ENCODE results near the gene HYCC1. TPM values are rescaled to one million over a fixed set of nuclear protein-coding genes. Genes with fewer than 3 reads are reported as not detected.

The HYCC1 gene
- total and polyA plus RNA-seq, 9 of the 15 experiments (the other 6 are each of a cell fraction or from before 2014, with no cell fraction given), result 11.2 to 40.6 (median 37.9) TPM

DNA sequence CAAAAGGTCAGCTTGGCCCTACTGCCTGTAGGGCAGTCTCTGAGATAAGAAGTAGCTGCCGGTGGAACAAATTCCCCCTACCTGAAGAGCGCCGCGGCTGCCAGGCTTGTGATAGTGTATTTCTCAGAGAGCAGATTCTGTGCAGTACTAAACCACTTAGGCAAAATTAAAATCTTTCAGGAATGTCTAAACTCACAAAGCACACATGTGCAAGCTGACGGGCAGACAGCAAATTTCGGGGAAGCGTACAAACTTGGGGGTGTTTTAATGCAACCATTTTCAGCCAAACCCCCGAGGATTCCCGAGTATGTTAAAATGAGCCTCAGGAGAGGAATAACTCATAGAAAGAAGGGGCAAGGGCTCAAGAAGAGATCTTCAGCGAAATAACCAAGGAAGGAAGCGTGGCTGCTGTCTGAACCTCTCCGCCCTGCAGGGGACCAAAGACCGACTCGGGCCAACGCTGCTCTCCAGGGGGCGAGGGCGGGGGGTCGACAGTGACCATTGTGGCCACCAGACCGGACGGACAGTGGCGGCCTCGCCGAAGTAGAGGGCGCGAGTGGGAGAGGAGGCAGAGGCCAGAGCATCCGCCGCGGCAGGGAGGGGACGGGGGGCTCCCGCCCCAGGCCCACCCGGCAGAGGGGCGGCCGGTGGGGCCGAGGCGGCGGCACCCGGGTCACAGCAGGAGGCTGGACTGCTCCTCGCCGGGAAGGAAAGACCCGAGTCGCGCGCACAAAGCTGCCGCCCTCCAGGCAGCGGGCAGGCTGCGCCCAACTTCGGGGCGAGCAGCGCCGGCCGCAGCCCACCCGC, 819 bp downstream of the HYCC1 start (continued):
- TF ChIP-seq, protein P1, sequence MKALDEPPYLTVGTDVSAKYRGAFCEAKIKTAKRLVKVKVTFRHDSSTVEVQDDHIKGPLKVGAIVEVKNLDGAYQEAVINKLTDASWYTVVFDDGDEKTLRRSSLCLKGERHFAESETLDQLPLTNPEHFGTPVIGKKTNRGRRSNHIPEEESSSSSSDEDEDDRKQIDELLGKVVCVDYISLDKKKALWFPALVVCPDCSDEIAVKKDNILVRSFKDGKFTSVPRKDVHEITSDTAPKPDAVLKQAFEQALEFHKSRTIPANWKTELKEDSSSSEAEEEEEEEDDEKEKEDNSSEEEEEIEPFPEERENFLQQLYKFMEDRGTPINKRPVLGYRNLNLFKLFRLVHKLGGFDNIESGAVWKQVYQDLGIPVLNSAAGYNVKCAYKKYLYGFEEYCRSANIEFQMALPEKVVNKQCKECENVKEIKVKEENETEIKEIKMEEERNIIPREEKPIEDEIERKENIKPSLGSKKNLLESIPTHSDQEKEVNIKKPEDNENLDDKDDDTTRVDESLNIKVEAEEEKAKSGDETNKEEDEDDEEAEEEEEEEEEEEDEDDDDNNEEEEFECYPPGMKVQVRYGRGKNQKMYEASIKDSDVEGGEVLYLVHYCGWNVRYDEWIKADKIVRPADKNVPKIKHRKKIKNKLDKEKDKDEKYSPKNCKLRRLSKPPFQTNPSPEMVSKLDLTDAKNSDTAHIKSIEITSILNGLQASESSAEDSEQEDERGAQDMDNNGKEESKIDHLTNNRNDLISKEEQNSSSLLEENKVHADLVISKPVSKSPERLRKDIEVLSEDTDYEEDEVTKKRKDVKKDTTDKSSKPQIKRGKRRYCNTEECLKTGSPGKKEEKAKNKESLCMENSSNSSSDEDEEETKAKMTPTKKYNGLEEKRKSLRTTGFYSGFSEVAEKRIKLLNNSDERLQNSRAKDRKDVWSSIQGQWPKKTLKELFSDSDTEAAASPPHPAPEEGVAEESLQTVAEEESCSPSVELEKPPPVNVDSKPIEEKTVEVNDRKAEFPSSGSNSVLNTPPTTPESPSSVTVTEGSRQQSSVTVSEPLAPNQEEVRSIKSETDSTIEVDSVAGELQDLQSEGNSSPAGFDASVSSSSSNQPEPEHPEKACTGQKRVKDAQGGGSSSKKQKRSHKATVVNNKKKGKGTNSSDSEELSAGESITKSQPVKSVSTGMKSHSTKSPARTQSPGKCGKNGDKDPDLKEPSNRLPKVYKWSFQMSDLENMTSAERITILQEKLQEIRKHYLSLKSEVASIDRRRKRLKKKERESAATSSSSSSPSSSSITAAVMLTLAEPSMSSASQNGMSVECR (CRISPR knock-in tag; IDR thresholded peaks at IDR 0.05), result peak; percentile 83
- no peak for TF ChIP-seq ZNF354B (CRISPR knock-in tag; IDR thresholded peaks at IDR 0.05)
- peak; percentile 59 for TF ChIP-seq RBBP5 (IDR thresholded peaks at IDR 0.05; ENCODE audit: borderline replicate concordance, insufficient read depth, low read length, poor library complexity, severe bottlenecking)
- TF ChIP-seq GTF2E2 (tag; IDR thresholded peaks at IDR 0.05), result peak; percentile 65; the same call in 1 of the 2 replicates
- TF ChIP-seq, protein P2, sequence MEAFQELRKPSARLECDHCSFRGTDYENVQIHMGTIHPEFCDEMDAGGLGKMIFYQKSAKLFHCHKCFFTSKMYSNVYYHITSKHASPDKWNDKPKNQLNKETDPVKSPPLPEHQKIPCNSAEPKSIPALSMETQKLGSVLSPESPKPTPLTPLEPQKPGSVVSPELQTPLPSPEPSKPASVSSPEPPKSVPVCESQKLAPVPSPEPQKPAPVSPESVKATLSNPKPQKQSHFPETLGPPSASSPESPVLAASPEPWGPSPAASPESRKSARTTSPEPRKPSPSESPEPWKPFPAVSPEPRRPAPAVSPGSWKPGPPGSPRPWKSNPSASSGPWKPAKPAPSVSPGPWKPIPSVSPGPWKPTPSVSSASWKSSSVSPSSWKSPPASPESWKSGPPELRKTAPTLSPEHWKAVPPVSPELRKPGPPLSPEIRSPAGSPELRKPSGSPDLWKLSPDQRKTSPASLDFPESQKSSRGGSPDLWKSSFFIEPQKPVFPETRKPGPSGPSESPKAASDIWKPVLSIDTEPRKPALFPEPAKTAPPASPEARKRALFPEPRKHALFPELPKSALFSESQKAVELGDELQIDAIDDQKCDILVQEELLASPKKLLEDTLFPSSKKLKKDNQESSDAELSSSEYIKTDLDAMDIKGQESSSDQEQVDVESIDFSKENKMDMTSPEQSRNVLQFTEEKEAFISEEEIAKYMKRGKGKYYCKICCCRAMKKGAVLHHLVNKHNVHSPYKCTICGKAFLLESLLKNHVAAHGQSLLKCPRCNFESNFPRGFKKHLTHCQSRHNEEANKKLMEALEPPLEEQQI (IDR thresholded peaks at IDR 0.05), result no peak
- TF ChIP-seq FOXK2 (conservative IDR thresholded peaks at IDR 0.05 in 1 of 2, IDR thresholded peaks at IDR 0.05 in 1 of 2; ENCODE audit: low read depth in 2 of 2), result no peak
- TF ChIP-seq RB1 (IDR thresholded peaks at IDR 0.05; ENCODE audit: low read depth), result peak; percentile 19; the same call in 1 of the 2 replicates
- TF ChIP-seq TEAD1 (CRISPR knock-in tag; IDR thresholded peaks at IDR 0.05), result 0 out of 4 replicates have a peak, but pooled peaks of 1 of the 2 experiments have one; percentile 48
- TF ChIP-seq, protein P3, sequence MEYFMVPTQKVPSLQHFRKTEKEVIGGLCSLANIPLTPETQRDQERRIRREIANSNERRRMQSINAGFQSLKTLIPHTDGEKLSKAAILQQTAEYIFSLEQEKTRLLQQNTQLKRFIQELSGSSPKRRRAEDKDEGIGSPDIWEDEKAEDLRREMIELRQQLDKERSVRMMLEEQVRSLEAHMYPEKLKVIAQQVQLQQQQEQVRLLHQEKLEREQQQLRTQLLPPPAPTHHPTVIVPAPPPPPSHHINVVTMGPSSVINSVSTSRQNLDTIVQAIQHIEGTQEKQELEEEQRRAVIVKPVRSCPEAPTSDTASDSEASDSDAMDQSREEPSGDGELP (CRISPR knock-in tag; IDR thresholded peaks at IDR 0.05; ENCODE audit: borderline replicate concordance), result 0 out of 2 replicates have a peak, but pooled peaks have one; percentile 16
- TF ChIP-seq, protein P4, sequence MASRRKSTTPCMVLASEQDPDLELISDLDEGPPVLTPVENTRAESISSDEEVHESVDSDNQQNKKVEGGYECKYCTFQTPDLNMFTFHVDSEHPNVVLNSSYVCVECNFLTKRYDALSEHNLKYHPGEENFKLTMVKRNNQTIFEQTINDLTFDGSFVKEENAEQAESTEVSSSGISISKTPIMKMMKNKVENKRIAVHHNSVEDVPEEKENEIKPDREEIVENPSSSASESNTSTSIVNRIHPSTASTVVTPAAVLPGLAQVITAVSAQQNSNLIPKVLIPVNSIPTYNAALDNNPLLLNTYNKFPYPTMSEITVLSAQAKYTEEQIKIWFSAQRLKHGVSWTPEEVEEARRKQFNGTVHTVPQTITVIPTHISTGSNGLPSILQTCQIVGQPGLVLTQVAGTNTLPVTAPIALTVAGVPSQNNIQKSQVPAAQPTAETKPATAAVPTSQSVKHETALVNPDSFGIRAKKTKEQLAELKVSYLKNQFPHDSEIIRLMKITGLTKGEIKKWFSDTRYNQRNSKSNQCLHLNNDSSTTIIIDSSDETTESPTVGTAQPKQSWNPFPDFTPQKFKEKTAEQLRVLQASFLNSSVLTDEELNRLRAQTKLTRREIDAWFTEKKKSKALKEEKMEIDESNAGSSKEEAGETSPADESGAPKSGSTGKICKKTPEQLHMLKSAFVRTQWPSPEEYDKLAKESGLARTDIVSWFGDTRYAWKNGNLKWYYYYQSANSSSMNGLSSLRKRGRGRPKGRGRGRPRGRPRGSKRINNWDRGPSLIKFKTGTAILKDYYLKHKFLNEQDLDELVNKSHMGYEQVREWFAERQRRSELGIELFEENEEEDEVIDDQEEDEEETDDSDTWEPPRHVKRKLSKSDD (conservative IDR thresholded peaks at IDR 0.05; ENCODE audit: low read length), result no peak
- TF ChIP-seq, protein P5, sequence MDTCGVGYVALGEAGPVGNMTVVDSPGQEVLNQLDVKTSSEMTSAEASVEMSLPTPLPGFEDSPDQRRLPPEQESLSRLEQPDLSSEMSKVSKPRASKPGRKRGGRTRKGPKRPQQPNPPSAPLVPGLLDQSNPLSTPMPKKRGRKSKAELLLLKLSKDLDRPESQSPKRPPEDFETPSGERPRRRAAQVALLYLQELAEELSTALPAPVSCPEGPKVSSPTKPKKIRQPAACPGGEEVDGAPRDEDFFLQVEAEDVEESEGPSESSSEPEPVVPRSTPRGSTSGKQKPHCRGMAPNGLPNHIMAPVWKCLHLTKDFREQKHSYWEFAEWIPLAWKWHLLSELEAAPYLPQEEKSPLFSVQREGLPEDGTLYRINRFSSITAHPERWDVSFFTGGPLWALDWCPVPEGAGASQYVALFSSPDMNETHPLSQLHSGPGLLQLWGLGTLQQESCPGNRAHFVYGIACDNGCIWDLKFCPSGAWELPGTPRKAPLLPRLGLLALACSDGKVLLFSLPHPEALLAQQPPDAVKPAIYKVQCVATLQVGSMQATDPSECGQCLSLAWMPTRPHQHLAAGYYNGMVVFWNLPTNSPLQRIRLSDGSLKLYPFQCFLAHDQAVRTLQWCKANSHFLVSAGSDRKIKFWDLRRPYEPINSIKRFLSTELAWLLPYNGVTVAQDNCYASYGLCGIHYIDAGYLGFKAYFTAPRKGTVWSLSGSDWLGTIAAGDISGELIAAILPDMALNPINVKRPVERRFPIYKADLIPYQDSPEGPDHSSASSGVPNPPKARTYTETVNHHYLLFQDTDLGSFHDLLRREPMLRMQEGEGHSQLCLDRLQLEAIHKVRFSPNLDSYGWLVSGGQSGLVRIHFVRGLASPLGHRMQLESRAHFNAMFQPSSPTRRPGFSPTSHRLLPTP (IDR thresholded peaks at IDR 0.05; ENCODE audit: borderline replicate concordance, extremely low read depth, insufficient read length), result no peak

All from K562 (cell line).